GM23248 (cell line): ENCODE data around the gene TMPRSS5.

Experiments
- EZH2 ChIP-seq: fragments of 200-600 bp; sonication (generic); IDR thresholded peaks from 2 replicates; pipeline ENCODE4 v1.6.1; 2018; ENCODE audit warnings: antibody characterized with exemption, mild to moderate bottlenecking; ENCODE audit not compliant: insufficient read depth, poor library complexity, severe bottlenecking
- EZH2phosphoT487 ChIP-seq: fragments of 200-600 bp; sonication (generic); IDR thresholded peaks from 2 replicates; pipeline ENCODE4 v1.6.1; 2018; ENCODE audit warnings: antibody characterized with exemption, moderate library complexity, mild to moderate bottlenecking, low read depth; ENCODE audit not compliant: insufficient read depth

GRCh38 chr11:113664981-113665710, 41.0 kb downstream of the TMPRSS5 start:
- TF ChIP-seq EZH2 = no peak
- TF ChIP-seq EZH2phosphoT487 = no peak
